HG03342 (cell line): ENCODE data around the gene CDCA4.
A peak's percentile ranks its signal among the peaks of the same experiment; 100 is the strongest.

Experiments used
- ATAC-seq: cut with Tn5 transposase; IDR thresholded peaks from one replicate; pipeline ENCODE4 v1.9.1; 2021; ENCODE audit warnings: mild to moderate bottlenecking, moderate library complexity; ENCODE audit not compliant: unreplicated experiment

Gene CDCA4

GRCh38 chr14:105059035-105059924 is 38.4 kb upstream of the CDCA4 start:
- ATAC-seq: no peak

GRCh38 chr14:105058521-105059034 is 37.7 kb upstream of the CDCA4 start:
- no peak for ATAC-seq

- no peak for ATAC-seq
These were observed 35.5 kb upstream of the CDCA4 start for GRCh38 chr14:105056303-105056831.

GRCh38 chr14:105055736-105056302 is 34.9 kb upstream of the CDCA4 start:
- ATAC-seq: no peak

- no peak for ATAC-seq
These were observed 34.5 kb upstream of the CDCA4 start for GRCh38 chr14:105055334-105055733.

GRCh38 chr14:105053996-105054395 is 33.1 kb upstream of the CDCA4 start:
- ATAC-seq: no peak

GRCh38 chr14:105053421-105053820 is 32.5 kb upstream of the CDCA4 start:
- no peak for ATAC-seq

GRCh38 chr14:105052110-105052458 is 31.2 kb upstream of the CDCA4 start:
- no peak for ATAC-seq

- no peak for ATAC-seq
These were observed 30.6 kb upstream of the CDCA4 start for GRCh38 chr14:105051182-105052109.

- no peak for ATAC-seq
These were observed 29.6 kb upstream of the CDCA4 start for GRCh38 chr14:105050551-105050897.

GRCh38 chr14:105049753-105050550 is 29.1 kb upstream of the CDCA4 start:
- ATAC-seq: no peak

GRCh38 chr14:105047283-105048016 is 26.6 kb upstream of the CDCA4 start:
- no peak for ATAC-seq

- no peak for ATAC-seq
These were observed 26.0 kb upstream of the CDCA4 start for GRCh38 chr14:105046891-105047282.

- ATAC-seq: peak; percentile 57
These were observed 24.9 kb upstream of the CDCA4 start for GRCh38 chr14:105045710-105046326.

- no peak for ATAC-seq
These were observed 22.8 kb upstream of the CDCA4 start for GRCh38 chr14:105043641-105044040.

- ATAC-seq: no peak
These were observed 21.9 kb upstream of the CDCA4 start for GRCh38 chr14:105042813-105043212.

GRCh38 chr14:105041841-105042765 is 21.2 kb upstream of the CDCA4 start:
- no peak for ATAC-seq
